Adrenal gland (tissue), 12 donors: ENCODE measurements around the gene TP53I3. TPM values are rescaled to one million over a fixed set of nuclear protein-coding genes. Genes with fewer than 3 reads are reported as not detected.
"Not testable (repeated sequence)": the region's sequence is repeated elsewhere in the genome, so short reads cannot be mapped to it uniquely, and the experiment has no call there.

ENCODE experiments used
- DNase-seq, 7 donors: peaks; one replicate each; pipeline ENCODE4 v3.0.0-alpha.2; 2019 to 2020
- H3K27ac ChIP-seq, 5 donors: fragments of 200-600 bp; sonication (generic) in 4 of 5; 1 replicate in 3 of 5; 2 replicates in 2 of 5; pipeline versions ENCODE4 v1.5.1 to v1.8.0; 2016 to 2020; ENCODE audit warnings: mild to moderate bottlenecking in 1 of 5
- H3K27me3 ChIP-seq: fragments of 200-600 bp; 2 replicates; pipeline ENCODE4 v1.8.0; 2021
- H3K36me3 ChIP-seq, 2 donors: fragments of 200-600 bp; replicated peaks in 1 of 2; 1 replicate in 1 of 2; 2 replicates in 1 of 2; pipeline versions ENCODE4 v1.5.1 to v1.8.0; 2018 to 2022
- H3K4me1 ChIP-seq, 2 donors: fragments of 200-600 bp; replicated peaks in 1 of 2; 1 replicate in 1 of 2; 2 replicates in 1 of 2; pipeline versions ENCODE4 v1.5.1 to v1.8.0; 2018 to 2021
- H3K4me3 ChIP-seq, 4 donors: fragments of 200-600 bp; sonication (generic) in 3 of 4; one replicate each; pipeline ENCODE4 v1.5.1; 2016 to 2018
- H3K9me3 ChIP-seq, 3 donors: fragments of 200-600 bp; sonication (generic) in 1 of 3; replicated peaks in 1 of 3; 1 replicate in 2 of 3; 2 replicates in 1 of 3; pipeline versions ENCODE4 v1.5.1 to v1.8.0; 2016 to 2021
- POLR2A ChIP-seq, 2 donors: fragments of 450-650 bp; IDR thresholded peaks; one replicate each; pipeline ENCODE4 v1.6.1; 2017; ENCODE audit warnings: antibody characterized with exemption in 2 of 2, mild to moderate bottlenecking in 2 of 2, moderate library complexity in 1 of 2
- WGBS, 4 donors: extraction: QIAGEN DNeasy Blood & Tissue Kit in 2 of 4; methylation state at CpG; one replicate each; pipeline versions ENCODE4 v1.1.5 to v1.1.7; 2013 to 2017; 5-methylcytosine and 5-hydroxymethylcytosine counted together
- intact Hi-C, 2 donors: fragments of 100-400 bp; cut with DNase I; formaldehyde crosslinking; loops; one replicate each; pipeline versions ENCODE4 v1.14.1 to v1.15.0; 2022 to 2023
- polyA plus RNA-seq, 3 donors: library from polyadenylated mRNA; stranded (reverse); fragments of 200-250 nt in 2 of 3; fragments of 350-450 nt in 1 of 3; fragmentation: Illumina TruSeq in 1 of 3; extraction: RNeasy Lipid Tissue Mini Kit (QIAGEN cat#74804) in 1 of 3; gene quantifications; one replicate each; pipeline ENCODE4 v1.2.3, GENCODE V29; 2013 to 2014
- total RNA-seq, 9 donors: library from RNA; depleted of rRNA in 4 of 9; stranded (reverse); fragments of >200 nt in 4 of 9; fragments of 120-200 nt in 1 of 9; fragmentation: NEBNext Ultra II Directional in 1 of 9; extraction: Animal tissue kit (Norgen Biotek cat#: 25700) in 1 of 9; gene quantifications; one replicate each; pipeline versions ENCODE4 v1.1.0 to v1.2.4, GENCODE V29; 2013 to 2023
- TF ChIP-seq, protein P1 (sequence below), 6 experiments: fragments of 450-650 bp in 4 of 6; fragments of 200-600 bp in 2 of 6; sonication (generic) in 1 of 6; IDR thresholded peaks; 1 replicate in 5 of 6; 2 replicates in 1 of 6; pipeline versions ENCODE4 v1.5.1 to v1.8.0; 2016 to 2021; ENCODE audit warnings: antibody characterized with exemption in 6 of 6, mild to moderate bottlenecking in 2 of 6, moderate library complexity in 1 of 6
- donor health status: healthy with polysubstance abuse.
- donor health status: Bipolar disorder and iron deficiency.
- donor health status: DM: yes; HTN: yes; CAD: no.
- donor health status: DM: no; HTN: no; CAD: no.
- donor health status: DM: no; HTN: no; CAD: no.
- donor health status: DM: yes; HTN: yes; CAD: no.

Gene TP53I3
- total and polyA plus RNA-seq, 12 donors: 18.4 to 50.0 (median 27.3) TPM

DNA sequence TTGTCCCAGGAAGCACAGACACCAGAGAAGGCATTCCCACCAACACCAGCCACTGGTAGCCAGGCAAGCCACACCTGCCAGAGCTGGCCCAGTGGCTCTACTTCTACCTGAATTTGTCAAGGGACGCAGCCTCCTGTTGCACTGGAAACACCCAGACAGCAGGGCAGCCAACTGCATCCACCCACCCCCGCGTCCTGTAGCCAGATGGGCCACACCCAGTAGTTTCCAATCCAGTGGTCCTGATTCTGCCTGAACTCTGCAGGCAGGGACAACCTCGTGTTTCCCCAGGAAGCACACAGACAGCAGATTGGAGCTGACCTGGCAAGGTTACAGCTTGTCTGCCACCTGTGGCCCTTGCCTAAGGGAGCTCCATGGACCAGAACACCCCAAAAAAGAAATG, 20.3 kb upstream of the TP53I3 start:
- intact Hi-C loops: no loop called here
- TF ChIP-seq, protein P1, sequence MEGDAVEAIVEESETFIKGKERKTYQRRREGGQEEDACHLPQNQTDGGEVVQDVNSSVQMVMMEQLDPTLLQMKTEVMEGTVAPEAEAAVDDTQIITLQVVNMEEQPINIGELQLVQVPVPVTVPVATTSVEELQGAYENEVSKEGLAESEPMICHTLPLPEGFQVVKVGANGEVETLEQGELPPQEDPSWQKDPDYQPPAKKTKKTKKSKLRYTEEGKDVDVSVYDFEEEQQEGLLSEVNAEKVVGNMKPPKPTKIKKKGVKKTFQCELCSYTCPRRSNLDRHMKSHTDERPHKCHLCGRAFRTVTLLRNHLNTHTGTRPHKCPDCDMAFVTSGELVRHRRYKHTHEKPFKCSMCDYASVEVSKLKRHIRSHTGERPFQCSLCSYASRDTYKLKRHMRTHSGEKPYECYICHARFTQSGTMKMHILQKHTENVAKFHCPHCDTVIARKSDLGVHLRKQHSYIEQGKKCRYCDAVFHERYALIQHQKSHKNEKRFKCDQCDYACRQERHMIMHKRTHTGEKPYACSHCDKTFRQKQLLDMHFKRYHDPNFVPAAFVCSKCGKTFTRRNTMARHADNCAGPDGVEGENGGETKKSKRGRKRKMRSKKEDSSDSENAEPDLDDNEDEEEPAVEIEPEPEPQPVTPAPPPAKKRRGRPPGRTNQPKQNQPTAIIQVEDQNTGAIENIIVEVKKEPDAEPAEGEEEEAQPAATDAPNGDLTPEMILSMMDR (IDR thresholded peaks at IDR 0.05): no peak
- TF ChIP-seq POLR2A (IDR thresholded peaks at IDR 0.05): no peak
- Histone ChIP-seq H3K4me3 (no peak overlapping the region), H3K27me3 (no peaks in the 10 kb centered on the region), H3K4me1 (no peaks in the 10 kb centered on the region), H3K36me3 (no peaks in the 10 kb centered on the region), H3K9me3 (no peaks in the 10 kb centered on the region), H3K27ac (no peak overlapping the region)
- 74 to 94% (median 90%) methylated on average over 3 to 4 of the region's 4 CpGs for WGBS, 4 donors
- no peak for DNase-seq

DNA sequence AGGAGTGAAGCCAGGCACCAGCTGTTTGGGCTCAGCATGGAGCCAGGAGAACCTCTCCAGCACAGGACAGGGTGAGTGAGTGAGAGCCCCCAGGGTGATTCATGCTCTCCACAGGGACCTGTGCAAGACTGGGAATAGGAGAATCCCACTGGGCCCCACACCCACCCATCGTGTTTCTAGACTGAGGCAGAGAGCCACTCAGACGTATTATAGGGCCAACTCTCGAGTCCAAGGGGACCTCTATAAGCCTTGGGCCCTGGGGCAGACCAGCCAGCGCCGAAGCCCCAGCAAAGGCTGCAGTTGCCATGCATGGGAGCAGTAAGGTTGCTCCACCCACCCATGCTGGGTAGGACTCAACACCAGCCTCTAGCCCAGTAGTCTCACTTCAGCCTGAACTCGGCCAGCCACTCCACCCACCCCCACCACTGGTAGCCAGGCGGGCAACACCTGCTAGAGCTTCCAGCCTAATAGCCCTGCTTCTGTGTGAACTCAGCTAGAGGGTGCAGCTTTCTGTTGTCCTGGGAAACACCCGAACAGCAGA, 19.5 kb upstream of the TP53I3 start:
- Histone ChIP-seq H3K9me3 (no peaks in the 10 kb centered on the region), H3K27ac (no peak overlapping the region), H3K27me3 (no peaks in the 10 kb centered on the region), H3K4me1 (no peaks in the 10 kb centered on the region), H3K36me3 (no peaks in the 10 kb centered on the region), H3K4me3 (no peak overlapping the region)
- intact Hi-C loops: no loop called here
- no peak for DNase-seq
- TF ChIP-seq POLR2A (IDR thresholded peaks at IDR 0.05): no peak
- TF ChIP-seq, protein P1 (IDR thresholded peaks at IDR 0.05): no peak
- WGBS, 4 donors: 93 to 98% (median 96%) methylated on average over 3 to 8 of the region's 8 CpGs

DNA sequence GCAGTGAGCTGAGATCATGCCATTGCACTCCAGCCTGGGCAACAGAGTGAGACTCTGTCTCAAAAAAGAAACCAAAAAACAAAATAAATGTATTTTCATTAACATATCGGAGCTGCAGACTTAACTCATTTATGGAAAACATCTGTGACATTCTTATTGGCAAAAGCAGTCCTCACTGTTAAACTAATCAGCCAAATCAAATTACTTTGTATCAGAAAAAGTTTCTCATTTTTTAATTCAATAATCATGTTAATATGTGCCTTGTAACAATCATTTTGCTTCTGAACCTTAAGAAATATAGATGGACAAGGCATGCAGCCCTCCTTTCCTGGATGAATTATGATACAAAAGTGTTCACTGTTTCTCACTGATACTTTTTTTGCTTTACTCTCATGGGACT, 18.0 kb upstream of the TP53I3 start:
- TF ChIP-seq POLR2A (IDR thresholded peaks at IDR 0.05): no peak
- TF ChIP-seq, protein P1 (IDR thresholded peaks at IDR 0.05): no peak
- H3K4me3 ChIP-seq: no peak overlapping the region
- WGBS, 4 donors: 91 to 97% (median 91%) methylated on average over 1 of the region's 1 CpG
- no peaks in the 10 kb centered on the region for H3K36me3 ChIP-seq
- no peak overlapping the region for H3K27ac ChIP-seq
- no peaks in the 10 kb centered on the region for H3K9me3 ChIP-seq
- intact Hi-C loops: no loop called here
- no peaks in the 10 kb centered on the region for H3K27me3 ChIP-seq
- no peaks in the 10 kb centered on the region for H3K4me1 ChIP-seq
- DNase-seq: no peak

DNA sequence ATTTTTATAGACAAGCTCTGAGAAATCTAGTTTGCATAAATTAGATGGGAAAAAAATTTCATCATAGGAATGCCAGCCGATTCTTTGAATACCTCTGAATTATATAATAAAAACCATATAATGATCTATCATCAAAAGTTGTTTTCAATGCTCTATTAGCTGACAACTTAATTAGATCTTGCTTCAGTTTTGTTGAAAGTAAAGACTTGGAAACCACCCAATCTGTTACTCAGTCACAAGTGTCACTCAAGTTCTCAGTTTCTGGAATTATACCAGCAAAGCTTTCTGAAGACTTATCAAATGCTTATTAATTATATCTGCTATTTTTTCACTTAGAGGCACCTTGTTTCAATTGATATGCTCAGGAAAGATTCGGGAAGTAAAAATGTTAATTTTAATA, 17.4 kb upstream of the TP53I3 start:
- 65 to 96% (median 93%) methylated on average over 2 of the region's 2 CpGs for WGBS, 4 donors
- no peak for DNase-seq
- intact Hi-C loops: no loop called here

DNA sequence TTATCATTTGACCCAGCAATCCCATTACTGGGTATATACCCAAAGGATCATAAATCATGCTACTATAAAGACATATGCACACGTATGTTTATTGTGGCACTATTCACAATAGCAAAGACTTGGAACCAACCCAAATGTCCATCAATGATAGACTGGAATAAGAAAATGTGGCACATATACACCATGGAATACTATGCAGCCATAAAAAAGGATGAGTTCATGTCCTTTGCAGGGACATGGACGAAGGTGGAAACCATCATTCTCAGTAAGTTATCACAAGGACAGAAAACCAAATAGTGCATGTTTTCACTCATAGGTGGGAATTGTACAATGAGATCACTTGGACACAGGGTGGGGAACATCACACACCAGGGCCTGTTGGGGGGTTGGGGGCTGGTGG, 16.1 kb upstream of the TP53I3 start:
- H3K4me1 ChIP-seq, DNase-seq, H3K36me3 ChIP-seq, H3K27ac ChIP-seq, H3K27me3 ChIP-seq, intact Hi-C loops, H3K4me3 ChIP-seq, H3K9me3 ChIP-seq: not testable (repeated sequence)
- WGBS, 4 donors: 90 to 96% (median 91%) methylated on average over 2 of the region's 2 CpGs

More for the DNA sequence above, 17.4 kb upstream of the TP53I3 start:
- no peak overlapping the region for H3K4me3 ChIP-seq
- no peaks in the 10 kb centered on the region for H3K27me3 ChIP-seq
- no peaks in the 10 kb centered on the region for H3K9me3 ChIP-seq
- H3K27ac ChIP-seq: no peak overlapping the region
- no peaks in the 10 kb centered on the region for H3K36me3 ChIP-seq
- no peaks in the 10 kb centered on the region for H3K4me1 ChIP-seq
- TF ChIP-seq POLR2A (IDR thresholded peaks at IDR 0.05): no peak
- TF ChIP-seq, protein P1 (IDR thresholded peaks at IDR 0.05): no peak

DNA sequence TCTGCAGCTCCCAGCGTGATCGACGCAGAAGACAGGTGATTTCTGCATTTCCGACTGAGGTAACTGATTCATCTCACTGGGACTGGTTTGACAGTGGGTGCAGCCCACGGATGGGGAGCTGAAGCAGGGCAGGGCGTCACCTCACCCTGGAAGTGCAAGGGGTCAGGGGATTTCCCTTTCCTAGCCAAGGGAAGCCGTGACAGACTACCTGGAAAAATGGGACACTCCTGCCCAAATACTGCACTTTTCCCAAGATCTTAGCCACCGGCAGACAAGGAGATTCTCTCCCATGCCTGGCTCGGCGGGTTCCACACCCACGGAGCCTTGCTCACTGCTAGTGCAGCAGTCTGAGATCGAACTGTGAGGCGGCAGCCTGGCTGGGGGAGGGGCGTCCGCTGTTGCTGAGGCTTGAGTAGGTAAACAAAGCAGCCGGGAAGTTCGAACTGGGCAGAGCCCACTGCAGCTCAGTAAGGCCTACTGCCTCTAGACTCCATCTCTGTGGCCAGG, 10.6 kb upstream of the TP53I3 start:
- H3K27me3 ChIP-seq, H3K27ac ChIP-seq, H3K4me3 ChIP-seq, H3K9me3 ChIP-seq, intact Hi-C loops, H3K4me1 ChIP-seq, DNase-seq: not testable (repeated sequence)
- WGBS, 4 donors: 86 to 93% (median 88%) methylated on average over 14 to 17 of the region's 17 CpGs
- H3K36me3 ChIP-seq: peaks cover 0 to 14% of the 10 kb centered on the region in 2 donors

DNA sequence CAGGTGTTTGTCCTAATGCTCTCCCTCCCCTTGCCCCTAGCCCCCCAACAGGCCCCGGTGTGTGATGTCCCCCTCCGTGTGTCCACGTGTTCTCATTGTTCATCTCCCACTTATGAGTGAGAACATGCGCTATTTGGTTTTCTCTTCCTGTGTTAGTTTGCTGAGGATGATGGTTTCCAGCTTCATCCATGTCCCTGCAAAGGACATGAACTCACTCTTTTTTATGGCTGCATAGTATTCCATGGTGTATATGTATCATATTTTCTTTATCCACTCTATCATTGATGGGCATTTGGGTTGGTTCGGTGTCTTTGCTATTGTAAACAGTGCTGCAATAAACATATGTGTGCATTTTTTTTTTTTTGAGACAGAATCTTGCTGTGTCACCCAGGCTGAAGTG, 8.6 kb upstream of the TP53I3 start:
- H3K9me3 ChIP-seq, intact Hi-C loops, H3K27me3 ChIP-seq, H3K27ac ChIP-seq, DNase-seq, H3K4me1 ChIP-seq, H3K4me3 ChIP-seq: not testable (repeated sequence)
- H3K36me3 ChIP-seq: peaks cover 0 to 14% of the 10 kb centered on the region in 2 donors
- WGBS, 4 donors: 87 to 100% (median 97%) methylated on average over 4 to 5 of the region's 5 CpGs
